UCSD-AML1 (cell line): ENCODE results near the gene RGS11.
"Not testable (repeated sequence)": the region's sequence is repeated elsewhere in the genome, so short reads cannot be mapped to it uniquely, and the experiment has no call there.

Experiments used
- DNase-seq: peaks from one replicate; lab custom pipeline; 2025; ENCODE audit not compliant: unreplicated experiment; lab: John Stamatoyannopoulos, UW

The RGS11 gene

DNA sequence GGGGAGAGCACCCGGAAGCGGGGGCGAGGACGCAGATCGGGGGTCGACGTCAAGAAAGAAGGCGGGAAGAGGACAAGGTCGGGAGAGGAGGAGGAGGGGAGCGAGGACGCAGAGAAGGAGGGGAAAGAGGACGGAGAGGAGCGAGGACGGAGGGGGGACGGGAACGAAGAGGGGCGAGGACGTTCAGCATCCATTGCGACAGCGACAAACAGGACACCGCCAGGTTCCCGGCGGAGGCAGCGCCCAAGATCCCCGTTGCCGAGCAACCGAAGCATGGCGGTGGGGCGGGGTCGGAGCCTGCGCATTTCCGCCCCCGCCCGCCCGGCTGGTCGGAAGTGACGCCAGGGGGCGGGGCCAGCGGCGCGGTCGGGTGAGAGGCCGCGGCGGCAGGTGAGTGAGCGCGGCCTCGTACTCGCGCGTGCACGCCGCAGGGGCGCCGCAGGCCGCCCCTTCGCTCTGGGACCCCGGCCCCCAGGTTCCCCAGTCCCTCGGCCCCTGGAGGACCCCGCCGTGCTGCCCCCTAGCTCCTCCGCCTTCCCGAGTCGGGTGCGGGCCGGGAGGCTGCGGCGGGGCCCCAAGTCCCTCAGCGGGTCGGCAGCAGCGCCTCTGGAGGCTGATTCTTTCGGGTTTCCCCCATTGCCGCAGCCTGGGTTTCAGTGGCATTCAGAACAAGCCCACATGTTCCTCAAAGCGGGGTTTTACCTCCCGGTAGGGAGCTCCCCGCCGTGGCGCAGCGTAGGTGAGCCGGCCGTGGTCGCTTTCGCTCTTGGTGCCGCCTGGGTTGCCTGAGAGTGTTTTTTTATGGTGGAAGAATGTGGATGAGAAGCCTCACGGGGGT, 41.1 kb downstream of the RGS11 start, which contains the start of gene FAM234A:
Gene FAM234A (plus strand): TSS at position 354 of the 838 bp plus-strand sequence. CDS start 19,593 bp downstream, outside the sequence.
- DNase-seq = peak; percentile 94

DNA sequence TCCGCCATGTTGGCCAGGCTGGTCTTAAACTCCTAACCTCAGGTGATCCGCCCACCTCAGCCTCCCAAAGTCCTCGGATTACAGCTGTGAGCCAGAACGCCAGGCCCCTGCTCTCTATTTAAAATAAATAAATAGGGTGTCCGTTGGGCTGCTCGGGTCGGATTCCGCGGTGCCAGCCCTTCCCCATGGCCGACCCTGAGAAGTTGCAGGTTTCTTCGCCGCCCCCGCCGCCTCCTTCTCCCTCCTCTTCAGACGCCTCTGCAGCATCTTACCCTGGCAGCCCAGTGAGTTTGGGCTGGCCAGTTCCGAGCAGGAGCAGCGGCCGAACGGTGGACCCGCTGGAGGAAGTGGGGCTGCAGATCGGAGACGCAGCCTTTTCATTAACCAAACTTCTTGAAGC, 44.8 kb downstream of the RGS11 start:
- no peak for DNase-seq

DNA sequence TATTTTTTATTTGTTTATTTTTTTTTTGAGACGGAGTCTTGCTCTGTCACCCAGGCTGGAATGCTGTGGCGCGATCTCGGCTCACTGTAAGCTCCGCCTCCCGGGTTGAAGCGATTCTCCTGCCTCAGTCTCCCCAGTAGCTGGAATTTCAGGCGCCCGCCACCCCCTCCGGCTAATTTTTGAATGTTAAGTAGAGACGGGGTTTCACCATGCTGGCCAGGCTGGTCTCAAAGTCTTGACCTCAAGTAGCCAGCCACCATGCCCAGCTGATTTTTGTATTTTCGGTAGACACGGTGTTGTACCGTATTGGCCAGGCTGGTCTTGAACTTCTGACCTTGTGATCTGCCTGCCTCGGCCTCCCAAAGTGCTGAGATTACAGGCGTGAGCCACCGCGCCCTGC, 45.4 kb downstream of the RGS11 start:
- not testable (repeated sequence) for DNase-seq

DNA sequence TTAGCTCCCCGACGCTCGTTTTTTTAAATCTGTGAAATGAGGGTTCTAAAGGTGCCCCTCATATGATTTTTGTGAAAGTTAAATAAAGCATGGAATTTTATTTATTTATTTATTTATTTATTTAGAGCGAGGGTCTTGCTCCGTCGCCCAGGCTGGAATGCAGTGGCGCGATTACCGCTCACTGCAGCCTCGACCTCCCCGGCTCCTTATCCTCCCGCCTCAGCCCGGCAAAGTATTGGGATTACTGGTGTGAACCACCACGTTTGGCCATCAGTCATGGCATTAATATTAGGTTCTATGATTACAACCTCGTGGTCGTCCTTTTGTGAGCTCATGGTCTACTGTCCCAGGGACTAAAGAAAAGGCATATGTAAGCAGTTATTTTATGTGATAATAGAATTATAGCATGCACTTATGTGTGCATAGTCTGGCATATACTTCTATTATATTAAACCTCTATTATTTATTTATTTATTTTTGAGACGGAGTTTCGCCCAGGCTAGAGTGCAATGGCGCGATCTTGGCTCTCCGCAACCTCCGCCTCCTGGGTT, 45.9 kb downstream of the RGS11 start:
- DNase-seq = no peak

GRCh38 chr16:228852-229730, 46.7 kb downstream of the RGS11 start, which contains the start of gene LUC7L:
Gene LUC7L, minus strand, starts transcription at chr16:229449. Its CDS starts 110 bp downstream, at chr16:229339.
- peak; percentile 90 for DNase-seq

DNA sequence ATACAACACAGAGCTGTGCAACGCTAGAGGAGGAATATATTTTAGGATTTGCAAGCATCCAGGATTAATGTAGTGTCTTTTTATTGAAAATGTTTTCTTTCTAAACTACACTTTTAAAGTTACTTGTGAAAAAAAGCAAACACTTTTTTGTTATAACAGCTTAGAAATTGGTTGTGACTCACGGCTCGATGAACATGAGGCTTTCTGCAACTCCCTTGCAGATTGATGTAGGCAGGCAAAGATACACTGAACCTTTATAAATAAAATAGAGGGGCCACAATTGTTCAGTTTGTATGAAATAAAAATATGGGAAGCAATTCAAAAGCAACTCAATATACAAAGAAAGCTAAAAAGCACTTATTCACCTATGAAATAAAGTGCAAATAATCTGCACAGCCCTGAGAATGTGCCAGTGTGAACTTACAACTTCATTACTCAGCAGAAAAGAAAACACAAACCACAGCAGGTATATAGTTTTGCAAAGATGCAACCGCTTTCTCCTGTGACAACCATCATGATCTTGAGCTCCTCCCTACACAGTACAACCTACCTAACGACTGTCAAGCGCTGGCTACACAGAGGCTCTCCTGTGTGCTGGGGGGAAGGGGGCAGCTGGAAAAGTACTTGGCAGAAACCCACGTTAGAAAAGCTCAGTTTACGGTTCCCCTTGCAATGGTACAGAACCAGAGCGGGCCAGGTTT, 47.4 kb downstream of the RGS11 start:
- DNase-seq = no peak

DNA sequence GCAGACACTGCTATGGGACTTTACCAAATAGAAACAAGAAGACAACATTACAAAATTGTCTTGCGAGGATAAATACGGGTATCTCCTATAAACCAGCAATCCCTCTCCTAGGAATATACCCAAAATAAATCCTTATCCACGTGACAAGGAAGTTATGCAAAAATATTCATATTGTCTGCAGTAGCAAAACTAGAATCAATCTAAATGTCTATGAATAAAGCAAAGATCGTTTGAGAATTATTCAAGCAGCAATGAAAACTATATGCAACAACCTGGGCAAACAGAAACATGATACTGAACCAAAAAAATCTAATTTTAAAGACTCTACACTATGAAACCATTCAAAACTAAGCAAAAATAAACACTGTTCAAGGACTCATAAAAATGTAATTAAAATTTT, 55.7 kb downstream of the RGS11 start:
- DNase-seq = no peak
